ENCODE results near the gene GPR75.
"Not testable (repeated sequence)": the region's sequence is repeated elsewhere in the genome, so short reads cannot be mapped to it uniquely, and the experiment has no call there.

The GPR75 gene

GRCh38 chr2:53856272-53856671 is 3.5 kb downstream of the GPR75 start:
- Histone ChIP-seq H3K27me3 (replicated peaks; ENCODE audit: control insufficient read depth, insufficient read depth, low read length, poor library complexity, severe bottlenecking) (no peaks in the 10 kb centered on the region), H3K9me3 (ENCODE audit: control insufficient read depth, low read length) (no peaks in the 10 kb centered on the region), H3K4me3 (ENCODE audit: insufficient read depth, low read depth, low read length, poor library complexity, severe bottlenecking) (no peak overlapping the region), H3K27ac (ENCODE audit: insufficient read depth, low read length, poor library complexity, severe bottlenecking) (no peak overlapping the region), H3K36me3 (ENCODE audit: control insufficient read depth, insufficient read depth, low read length) (peaks cover 7% of the 10 kb centered on the region), H3K4me1 (ENCODE audit: control insufficient read depth, insufficient read depth, low read length, poor library complexity, severe bottlenecking) (no peaks in the 10 kb centered on the region)
- no peak for DNase-seq

- no peak for DNase-seq
- H3K27ac ChIP-seq (ENCODE audit: insufficient read depth, low read length, poor library complexity, severe bottlenecking): no peak overlapping the region
- no peaks in the 10 kb centered on the region for H3K27me3 ChIP-seq (replicated peaks; ENCODE audit: control insufficient read depth, insufficient read depth, low read length, poor library complexity, severe bottlenecking)
- peaks cover 7% of the 10 kb centered on the region for H3K36me3 ChIP-seq (ENCODE audit: control insufficient read depth, insufficient read depth, low read length)
- H3K4me3 ChIP-seq (ENCODE audit: insufficient read depth, low read depth, low read length, poor library complexity, severe bottlenecking): no peak overlapping the region
- H3K4me1 ChIP-seq (ENCODE audit: control insufficient read depth, insufficient read depth, low read length, poor library complexity, severe bottlenecking): no peaks in the 10 kb centered on the region
- H3K9me3 ChIP-seq (ENCODE audit: control insufficient read depth, low read length): no peaks in the 10 kb centered on the region
Observed at GRCh38 chr2:53854678-53855077, 5.1 kb downstream of the GPR75 start.

- H3K36me3 ChIP-seq (ENCODE audit: control insufficient read depth, insufficient read depth, low read length): peaks cover 7% of the 10 kb centered on the region
- H3K4me3 ChIP-seq (ENCODE audit: insufficient read depth, low read depth, low read length, poor library complexity, severe bottlenecking): no peak overlapping the region
- no peaks in the 10 kb centered on the region for H3K9me3 ChIP-seq (ENCODE audit: control insufficient read depth, low read length)
- no peak for DNase-seq
- no peaks in the 10 kb centered on the region for H3K27me3 ChIP-seq (replicated peaks; ENCODE audit: control insufficient read depth, insufficient read depth, low read length, poor library complexity, severe bottlenecking)
- no peaks in the 10 kb centered on the region for H3K4me1 ChIP-seq (ENCODE audit: control insufficient read depth, insufficient read depth, low read length, poor library complexity, severe bottlenecking)
- no peak overlapping the region for H3K27ac ChIP-seq (ENCODE audit: insufficient read depth, low read length, poor library complexity, severe bottlenecking)
Observed at GRCh38 chr2:53852532-53852931, 7.2 kb downstream of the GPR75 start.

- DNase-seq; H3K27me3 ChIP-seq (replicated peaks; ENCODE audit: control insufficient read depth, insufficient read depth, low read length, poor library complexity, severe bottlenecking); H3K36me3 ChIP-seq (ENCODE audit: control insufficient read depth, insufficient read depth, low read length); H3K4me3 ChIP-seq (ENCODE audit: insufficient read depth, low read depth, low read length, poor library complexity, severe bottlenecking); H3K27ac ChIP-seq (ENCODE audit: insufficient read depth, low read length, poor library complexity, severe bottlenecking); H3K9me3 ChIP-seq (ENCODE audit: control insufficient read depth, low read length); H3K4me1 ChIP-seq (ENCODE audit: control insufficient read depth, insufficient read depth, low read length, poor library complexity, severe bottlenecking): not testable (repeated sequence)
Observed at GRCh38 chr2:53851052-53851757, 8.6 kb downstream of the GPR75 start.

- DNase-seq: no peak
- no peaks in the 10 kb centered on the region for H3K9me3 ChIP-seq (ENCODE audit: control insufficient read depth, low read length)
- no peaks in the 10 kb centered on the region for H3K4me1 ChIP-seq (ENCODE audit: control insufficient read depth, insufficient read depth, low read length, poor library complexity, severe bottlenecking)
- no peak overlapping the region for H3K4me3 ChIP-seq (ENCODE audit: insufficient read depth, low read depth, low read length, poor library complexity, severe bottlenecking)
- no peaks in the 10 kb centered on the region for H3K27me3 ChIP-seq (replicated peaks; ENCODE audit: control insufficient read depth, insufficient read depth, low read length, poor library complexity, severe bottlenecking)
- no peaks in the 10 kb centered on the region for H3K36me3 ChIP-seq (ENCODE audit: control insufficient read depth, insufficient read depth, low read length)
- H3K27ac ChIP-seq (ENCODE audit: insufficient read depth, low read length, poor library complexity, severe bottlenecking): no peak overlapping the region
Observed at GRCh38 chr2:53848062-53848461, 11.7 kb downstream of the GPR75 start.

DNA sequence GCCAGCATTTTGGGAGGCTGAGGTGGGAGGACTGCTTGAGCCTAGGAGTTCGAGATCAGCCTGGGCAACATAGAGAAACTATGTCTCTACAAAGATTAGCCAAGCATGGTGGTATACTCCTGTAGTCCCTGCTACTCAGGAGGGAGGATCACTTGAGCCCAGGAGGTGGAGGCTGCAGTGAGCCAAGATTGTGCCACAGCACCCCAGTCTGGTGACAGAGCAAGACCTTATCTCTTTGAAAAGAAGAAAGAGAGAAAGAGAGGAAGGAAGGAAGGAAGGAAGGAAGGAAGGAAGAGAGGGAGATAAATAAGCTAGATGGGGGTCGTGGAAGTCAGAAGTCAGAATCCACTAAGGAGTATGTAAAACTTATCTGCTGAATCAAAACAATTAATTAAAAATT is 16.2 kb downstream of the GPR75 start:
- no peaks in the 10 kb centered on the region for H3K9me3 ChIP-seq (ENCODE audit: control insufficient read depth, low read length)
- no peaks in the 10 kb centered on the region for H3K4me1 ChIP-seq (ENCODE audit: control insufficient read depth, insufficient read depth, low read length, poor library complexity, severe bottlenecking)
- no peaks in the 10 kb centered on the region for H3K27me3 ChIP-seq (replicated peaks; ENCODE audit: control insufficient read depth, insufficient read depth, low read length, poor library complexity, severe bottlenecking)
- no peaks in the 10 kb centered on the region for H3K36me3 ChIP-seq (ENCODE audit: control insufficient read depth, insufficient read depth, low read length)
- no peak overlapping the region for H3K4me3 ChIP-seq (ENCODE audit: insufficient read depth, low read depth, low read length, poor library complexity, severe bottlenecking)
- no peak for DNase-seq
- H3K27ac ChIP-seq (ENCODE audit: insufficient read depth, low read length, poor library complexity, severe bottlenecking): no peak overlapping the region

DNA sequence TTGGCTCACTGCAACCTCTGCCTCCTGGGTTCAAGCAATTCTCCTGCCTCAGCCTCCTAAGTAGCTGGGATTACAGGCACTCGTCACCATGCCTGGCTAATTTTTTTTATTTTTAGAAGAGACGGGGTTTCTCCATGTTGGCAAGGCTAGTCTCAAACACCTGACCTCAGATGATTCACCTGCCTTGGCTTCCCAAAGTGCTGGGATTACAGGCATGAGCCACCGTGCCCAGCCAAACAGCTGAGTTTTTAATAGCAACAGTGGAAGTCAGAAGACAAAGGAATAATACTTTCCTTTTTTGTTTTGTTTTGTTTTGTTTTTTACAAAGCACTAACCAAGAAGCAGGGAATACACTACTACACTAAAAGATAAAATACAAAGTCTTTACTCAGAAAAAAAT is 16.9 kb downstream of the GPR75 start:
- H3K4me1 ChIP-seq (ENCODE audit: control insufficient read depth, insufficient read depth, low read length, poor library complexity, severe bottlenecking): no peaks in the 10 kb centered on the region
- no peaks in the 10 kb centered on the region for H3K36me3 ChIP-seq (ENCODE audit: control insufficient read depth, insufficient read depth, low read length)
- no peaks in the 10 kb centered on the region for H3K9me3 ChIP-seq (ENCODE audit: control insufficient read depth, low read length)
- H3K27ac ChIP-seq (ENCODE audit: insufficient read depth, low read length, poor library complexity, severe bottlenecking): no peak overlapping the region
- H3K27me3 ChIP-seq (replicated peaks; ENCODE audit: control insufficient read depth, insufficient read depth, low read length, poor library complexity, severe bottlenecking): no peaks in the 10 kb centered on the region
- H3K4me3 ChIP-seq (ENCODE audit: insufficient read depth, low read depth, low read length, poor library complexity, severe bottlenecking): no peak overlapping the region
- no peak for DNase-seq

- not testable (repeated sequence) for H3K27me3 ChIP-seq (replicated peaks; ENCODE audit: control insufficient read depth, insufficient read depth, low read length, poor library complexity, severe bottlenecking); H3K9me3 ChIP-seq (ENCODE audit: control insufficient read depth, low read length); DNase-seq; H3K36me3 ChIP-seq (ENCODE audit: control insufficient read depth, insufficient read depth, low read length); H3K4me3 ChIP-seq (ENCODE audit: insufficient read depth, low read depth, low read length, poor library complexity, severe bottlenecking); H3K4me1 ChIP-seq (ENCODE audit: control insufficient read depth, insufficient read depth, low read length, poor library complexity, severe bottlenecking); H3K27ac ChIP-seq (ENCODE audit: insufficient read depth, low read length, poor library complexity, severe bottlenecking)
Observed at GRCh38 chr2:53841651-53842050, 18.1 kb downstream of the GPR75 start.

DNA sequence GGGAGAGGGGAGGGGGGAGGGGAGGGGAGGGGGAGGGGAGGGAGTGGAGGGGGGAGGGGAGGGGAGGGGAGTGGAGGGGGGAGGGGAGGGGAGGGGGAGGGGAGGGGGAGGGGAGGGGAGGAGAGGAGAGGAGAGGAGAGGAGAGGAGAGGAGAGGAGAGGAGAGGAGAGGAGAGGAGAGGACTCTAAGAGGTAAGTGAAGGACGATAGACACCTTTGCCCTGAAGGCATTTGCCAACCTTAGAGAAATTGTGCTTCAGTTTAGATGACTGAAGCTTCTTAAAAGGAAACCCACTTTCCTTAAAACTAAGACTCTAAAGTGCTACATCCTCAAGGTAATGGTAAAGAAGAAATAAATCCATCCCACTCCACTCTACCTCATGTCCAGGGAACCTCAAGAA is 19.2 kb downstream of the GPR75 start:
- no peak for DNase-seq
- Histone ChIP-seq H3K27ac (ENCODE audit: insufficient read depth, low read length, poor library complexity, severe bottlenecking) (no peak overlapping the region), H3K36me3 (ENCODE audit: control insufficient read depth, insufficient read depth, low read length) (no peaks in the 10 kb centered on the region), H3K4me3 (ENCODE audit: insufficient read depth, low read depth, low read length, poor library complexity, severe bottlenecking) (no peak overlapping the region), H3K4me1 (ENCODE audit: control insufficient read depth, insufficient read depth, low read length, poor library complexity, severe bottlenecking) (no peaks in the 10 kb centered on the region), H3K27me3 (replicated peaks; ENCODE audit: control insufficient read depth, insufficient read depth, low read length, poor library complexity, severe bottlenecking) (no peaks in the 10 kb centered on the region), H3K9me3 (ENCODE audit: control insufficient read depth, low read length) (no peaks in the 10 kb centered on the region)

GRCh38 chr2:53829980-53830290 is 29.8 kb downstream of the GPR75 start:
- H3K27ac ChIP-seq (ENCODE audit: insufficient read depth, low read length, poor library complexity, severe bottlenecking); H3K4me1 ChIP-seq (ENCODE audit: control insufficient read depth, insufficient read depth, low read length, poor library complexity, severe bottlenecking); H3K4me3 ChIP-seq (ENCODE audit: insufficient read depth, low read depth, low read length, poor library complexity, severe bottlenecking); H3K9me3 ChIP-seq (ENCODE audit: control insufficient read depth, low read length); H3K36me3 ChIP-seq (ENCODE audit: control insufficient read depth, insufficient read depth, low read length); H3K27me3 ChIP-seq (replicated peaks; ENCODE audit: control insufficient read depth, insufficient read depth, low read length, poor library complexity, severe bottlenecking); DNase-seq: not testable (repeated sequence)

Measured in effector memory CD4-positive, alpha-beta T cell (primary cell).